ENCODE measurements around the gene ZDHHC14.

GRCh38 chr6:157460182-157460999, 79.4 kb downstream of the ZDHHC14 start:
- TF ChIP-seq EZH2 (IDR thresholded peaks at IDR 0.05; ENCODE audit: borderline replicate concordance, low read length) (no peak), CTCF (conservative IDR thresholded peaks at IDR 0.05 in 1 of 2, IDR thresholded peaks at IDR 0.05 in 1 of 2; ENCODE audit: extremely low read depth in 1 of 2, insufficient read depth in 1 of 2, low read depth in 1 of 2, low read length in 2 of 2) (no peak)
